Activated CD4-positive, alpha-beta T cell treated with anti-CD3 and anti-CD28 coated beads, Interleukin-2, amount 50 U/mL, for 48 hours (primary cell): ENCODE results near the gene SCLY.

ENCODE experiments used
- DNase-seq, 2 experiments: peaks; one replicate each; pipeline ENCODE4 v3.0.0-alpha.2; 2020

Gene SCLY

GRCh38 chr2:238140721-238141540, 80.1 kb downstream of the SCLY start:
- no peak for DNase-seq

DNA sequence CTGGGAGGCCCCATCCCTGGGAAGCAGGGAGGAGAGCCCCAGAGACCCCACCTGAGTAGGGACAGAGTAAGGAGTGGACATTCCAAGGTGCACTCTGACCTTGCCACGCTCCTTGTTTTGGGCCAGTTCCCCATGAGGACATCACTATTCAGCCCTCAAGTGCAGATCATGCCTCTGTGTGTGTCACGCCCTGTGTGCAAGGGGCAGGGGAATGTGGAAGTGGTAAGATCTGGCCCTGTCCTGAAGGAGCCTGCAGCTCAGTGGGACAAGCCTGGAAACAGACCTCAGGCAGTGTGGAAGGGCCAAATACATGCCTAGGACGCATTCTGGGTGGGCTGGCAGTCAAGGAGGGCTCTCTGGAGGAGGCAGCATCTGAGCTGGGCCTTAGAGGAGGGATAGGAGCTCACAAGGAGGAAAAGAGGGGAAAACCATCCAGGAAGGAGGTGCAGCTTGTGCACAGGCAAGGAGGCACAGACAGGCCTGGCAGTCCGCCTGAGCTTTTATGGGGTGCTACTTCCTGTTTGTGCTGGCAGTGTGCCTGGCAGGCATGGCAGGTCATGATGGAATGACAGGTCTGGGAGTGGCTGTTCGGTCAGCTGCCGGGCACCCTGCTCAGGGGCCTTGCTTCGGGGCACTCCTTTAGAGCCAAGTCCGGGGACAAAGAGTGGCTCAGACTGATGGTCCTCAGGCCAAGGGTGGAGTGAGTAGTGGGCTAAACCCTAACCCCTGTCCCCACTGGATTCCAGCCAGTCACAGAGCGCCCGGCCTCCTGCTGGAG, 80.9 kb downstream of the SCLY start:
- DNase-seq = no peak

DNA sequence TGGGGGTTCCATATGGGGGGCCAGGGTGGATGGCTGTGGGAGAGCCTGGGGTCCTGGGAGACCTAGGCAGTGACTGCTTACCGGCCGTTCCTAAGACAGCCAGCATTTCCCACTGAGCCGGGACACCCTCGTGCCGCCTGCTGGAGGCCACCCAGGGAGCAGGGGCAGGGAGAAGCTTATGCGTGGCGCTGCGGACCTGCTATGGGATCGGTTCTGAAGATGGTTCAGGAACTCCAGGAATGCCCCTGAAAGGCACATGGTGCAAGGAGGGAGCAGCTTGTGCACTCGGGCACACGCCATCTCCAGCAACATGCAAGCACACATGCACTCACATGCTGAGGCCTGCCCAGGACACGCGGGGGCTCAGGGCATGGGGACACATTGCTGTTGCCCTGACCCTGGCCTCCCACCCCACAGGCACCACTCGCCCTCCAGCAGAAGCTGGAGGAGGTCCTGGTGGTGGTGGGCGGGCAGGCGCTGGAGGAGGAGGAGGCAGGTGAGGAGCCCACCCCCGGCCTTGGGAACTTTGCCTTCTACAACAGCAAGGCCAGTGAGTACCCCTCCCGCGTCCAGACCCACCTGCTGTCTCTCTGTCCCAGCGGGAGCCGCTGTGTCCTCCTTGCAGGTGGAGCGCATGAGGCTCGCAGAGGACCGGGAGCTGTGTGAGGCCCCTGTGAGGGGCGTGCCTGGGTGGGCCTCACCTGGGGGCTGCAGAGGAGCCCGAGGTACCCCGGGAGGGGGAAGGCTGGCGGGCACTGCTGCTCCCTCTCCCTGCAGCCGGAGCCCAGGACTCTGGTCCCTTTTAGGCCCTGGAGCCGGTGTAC, 81.8 kb downstream of the SCLY start:
- no peak for DNase-seq

DNA sequence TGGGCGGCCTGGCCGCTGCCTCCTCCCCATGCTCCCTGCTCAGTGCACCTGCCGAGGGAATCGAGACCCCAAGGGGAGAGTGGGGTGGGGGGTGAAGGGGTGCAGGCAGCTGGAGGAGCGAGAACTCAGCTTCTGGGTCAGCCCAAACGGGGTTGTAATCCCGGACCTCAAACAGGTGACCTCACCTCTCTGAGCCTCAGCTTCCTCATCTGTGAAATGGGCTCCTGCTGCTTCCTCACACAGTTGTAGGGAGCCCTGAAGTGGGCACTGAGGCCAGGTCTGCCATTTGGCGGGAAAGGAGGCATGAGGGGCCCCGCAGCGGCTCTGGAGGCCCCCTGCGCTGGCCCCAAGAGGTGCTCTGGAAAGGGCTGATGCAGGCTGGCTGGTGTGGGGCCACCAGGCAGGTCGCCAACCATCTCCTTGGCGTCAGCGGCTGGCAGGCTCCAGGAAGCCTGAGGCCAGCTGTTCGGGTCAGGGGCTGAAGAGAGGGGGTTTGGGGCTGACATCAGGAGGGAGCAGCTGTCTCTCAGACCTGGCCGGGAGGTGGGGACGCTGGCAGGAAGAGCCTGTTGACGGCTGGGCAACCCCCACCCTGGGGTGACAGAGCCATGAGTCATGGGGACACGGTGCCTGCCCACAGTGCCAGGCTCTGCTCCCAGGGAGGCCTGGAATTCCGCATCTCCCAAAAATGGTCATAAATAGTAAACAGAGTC, 82.6 kb downstream of the SCLY start:
- DNase-seq = no peak

- DNase-seq = no peak
These were observed 83.5 kb downstream of the SCLY start for GRCh38 chr2:238144262-238144661.

DNA sequence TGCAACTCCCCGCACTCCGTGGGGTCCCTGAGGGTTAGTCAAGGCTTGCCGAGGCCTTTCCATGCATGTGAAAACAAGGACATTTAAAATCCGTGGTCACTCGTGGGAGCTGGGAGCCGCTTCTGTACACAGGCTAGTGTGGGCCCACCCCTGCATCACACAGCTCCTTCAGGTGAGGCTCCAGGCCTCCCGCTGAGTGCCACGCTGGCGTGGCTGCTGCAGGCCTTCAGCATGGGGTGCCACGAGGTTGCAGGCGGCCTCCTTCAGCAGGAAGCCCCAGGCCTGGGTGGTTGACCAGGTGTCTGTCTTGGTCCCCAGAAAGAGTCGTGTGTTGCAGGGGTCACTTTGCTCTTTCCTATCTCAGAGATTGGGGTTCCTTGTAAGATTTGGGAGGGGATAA, 84.2 kb downstream of the SCLY start:
- no peak for DNase-seq

DNA sequence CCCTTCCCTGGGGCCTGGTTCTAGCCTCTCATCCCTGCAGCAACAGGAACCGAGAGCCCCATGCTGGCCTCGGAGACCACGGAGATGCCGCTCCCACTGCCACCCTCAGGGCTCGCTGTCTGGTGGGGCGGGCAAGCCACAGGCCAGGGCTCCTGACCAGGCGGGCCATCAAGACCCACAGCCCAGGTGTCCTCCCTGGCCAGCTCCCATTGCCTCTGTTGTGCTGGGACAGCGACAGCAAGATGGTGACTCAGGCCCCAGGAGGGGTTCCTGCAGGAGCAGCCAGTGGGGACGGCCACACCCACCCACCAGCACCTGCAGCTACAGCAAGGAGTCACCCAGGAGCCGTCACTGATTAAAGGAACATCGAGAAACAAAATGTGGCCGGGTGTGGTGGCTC, 85.0 kb downstream of the SCLY start:
- no peak for DNase-seq

DNA sequence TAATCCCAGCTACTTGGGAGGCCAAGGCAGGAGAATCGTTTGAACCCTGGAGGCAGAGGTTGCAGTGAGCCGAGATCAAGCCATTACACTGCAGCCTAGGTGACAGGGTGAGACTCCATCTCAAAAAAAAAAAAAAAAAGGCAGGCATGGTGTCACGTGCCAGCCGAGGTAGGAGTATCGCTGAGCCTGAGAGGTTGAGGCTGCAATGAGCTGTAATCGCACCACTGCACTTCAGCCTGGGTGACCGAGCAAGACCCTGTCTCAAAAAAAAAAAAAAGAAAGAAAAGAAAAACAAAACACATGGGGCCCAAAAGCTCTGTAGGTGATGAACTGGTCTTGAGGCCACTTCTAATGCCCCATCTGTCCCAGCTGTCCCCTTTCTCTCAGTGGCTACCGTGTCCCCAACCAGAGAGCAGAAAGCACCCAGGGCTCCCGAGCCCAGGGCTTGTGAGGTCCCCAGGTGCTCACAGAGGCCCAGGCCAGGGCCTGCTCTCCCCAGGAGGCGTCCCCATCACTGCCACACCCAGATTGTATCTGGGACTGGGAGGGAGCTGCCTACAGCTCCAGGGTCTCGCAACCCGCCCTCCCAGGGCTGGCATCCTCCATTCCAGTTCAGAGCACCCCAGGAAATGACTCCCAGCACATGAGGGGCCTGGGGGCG, 86.2 kb downstream of the SCLY start:
- no peak for DNase-seq

GRCh38 chr2:238148981-238149380, 88.2 kb downstream of the SCLY start:
- no peak for DNase-seq
